ENCODE measurements around the gene COL25A1.

DNA sequence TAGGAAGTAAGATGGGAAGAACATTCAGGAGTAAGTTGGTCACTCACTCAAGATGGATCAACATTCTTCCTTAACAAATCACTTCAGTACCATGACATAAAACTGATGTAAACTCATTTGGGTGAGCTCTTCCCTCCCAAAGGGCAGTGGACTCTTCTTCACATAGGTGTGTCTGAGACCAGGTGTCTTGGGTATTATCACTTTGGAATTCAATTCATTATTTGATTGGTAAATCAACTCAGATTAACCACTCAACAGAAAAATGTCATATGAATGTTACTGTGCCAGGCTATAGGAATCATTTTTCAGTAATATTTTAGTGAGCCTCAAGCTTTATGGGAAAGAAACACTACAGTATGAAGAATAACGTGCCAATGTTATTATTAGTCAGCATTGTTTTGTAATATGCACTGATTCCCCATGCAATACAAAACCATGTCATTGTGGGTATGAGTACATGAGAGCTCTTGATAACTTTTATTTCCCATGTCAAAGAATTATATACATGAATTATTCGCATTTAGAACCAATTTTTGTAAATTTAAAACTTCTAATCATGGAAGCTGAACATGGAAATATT is 481.0 kb downstream of the COL25A1 start:
- TF ChIP-seq, protein P1, sequence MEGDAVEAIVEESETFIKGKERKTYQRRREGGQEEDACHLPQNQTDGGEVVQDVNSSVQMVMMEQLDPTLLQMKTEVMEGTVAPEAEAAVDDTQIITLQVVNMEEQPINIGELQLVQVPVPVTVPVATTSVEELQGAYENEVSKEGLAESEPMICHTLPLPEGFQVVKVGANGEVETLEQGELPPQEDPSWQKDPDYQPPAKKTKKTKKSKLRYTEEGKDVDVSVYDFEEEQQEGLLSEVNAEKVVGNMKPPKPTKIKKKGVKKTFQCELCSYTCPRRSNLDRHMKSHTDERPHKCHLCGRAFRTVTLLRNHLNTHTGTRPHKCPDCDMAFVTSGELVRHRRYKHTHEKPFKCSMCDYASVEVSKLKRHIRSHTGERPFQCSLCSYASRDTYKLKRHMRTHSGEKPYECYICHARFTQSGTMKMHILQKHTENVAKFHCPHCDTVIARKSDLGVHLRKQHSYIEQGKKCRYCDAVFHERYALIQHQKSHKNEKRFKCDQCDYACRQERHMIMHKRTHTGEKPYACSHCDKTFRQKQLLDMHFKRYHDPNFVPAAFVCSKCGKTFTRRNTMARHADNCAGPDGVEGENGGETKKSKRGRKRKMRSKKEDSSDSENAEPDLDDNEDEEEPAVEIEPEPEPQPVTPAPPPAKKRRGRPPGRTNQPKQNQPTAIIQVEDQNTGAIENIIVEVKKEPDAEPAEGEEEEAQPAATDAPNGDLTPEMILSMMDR (IDR thresholded peaks at IDR 0.05; ENCODE audit: poor library complexity) = no peak
- no peak for TF ChIP-seq EZH2 (IDR thresholded peaks at IDR 0.05; ENCODE audit: borderline replicate concordance)

Measured in hepatocyte (in vitro differentiated cells).